Astrocyte (in vitro differentiated cells and primary cell): ENCODE results near the gene TIGIT.

Source experiments
- CTCF ChIP-seq: IDR thresholded peaks from 2 replicates; pipeline ENCODE4 v1.5.1; 2011; ENCODE audit warnings: low read depth, mild to moderate bottlenecking, inconsistent platforms, low read length, moderate library complexity; ENCODE audit not compliant: insufficient read depth
- EZH2 ChIP-seq: IDR thresholded peaks from 2 replicates; pipeline ENCODE4 v1.6.1; 2012; ENCODE audit warnings: mild to moderate bottlenecking, low read length, inconsistent platforms; ENCODE audit not compliant: insufficient read depth

GRCh38 chr3:114307832-114308231 lies 14.0 kb downstream of the TIGIT start:
- TF ChIP-seq CTCF = no peak
- no peak for TF ChIP-seq EZH2
